Liver (tissue), 9 donors: ENCODE measurements around the gene R3HDML. TPM values are rescaled to one million over a fixed set of nuclear protein-coding genes. Genes with fewer than 3 reads are reported as not detected.

Source experiments
- DNase-seq: peaks from one replicate; pipeline ENCODE4 v3.0.0-alpha.2; 2017; ENCODE audit warnings: low spot score
- H3K27ac ChIP-seq, 2 donors: one replicate each; pipeline ENCODE4 v1.7.0; 2013; ENCODE audit warnings: inconsistent platforms in 2 of 2, low read length in 2 of 2, control low read depth in 1 of 2, low read depth in 1 of 2, mild to moderate bottlenecking in 1 of 2
- H3K27me3 ChIP-seq, 4 donors: one replicate each; pipeline versions ENCODE4 v1.6.1 to v1.7.0; 2013; ENCODE audit warnings: low read length in 3 of 4, inconsistent platforms in 1 of 4, mild to moderate bottlenecking in 1 of 4, moderate library complexity in 1 of 4; ENCODE audit not compliant: control insufficient read depth in 4 of 4, insufficient read depth in 4 of 4
- H3K36me3 ChIP-seq, 4 donors: one replicate each; pipeline versions ENCODE4 v1.6.1 to v1.7.0; 2013; ENCODE audit warnings: low read length in 3 of 4, mild to moderate bottlenecking in 3 of 4, low read depth in 1 of 4, moderate library complexity in 1 of 4; ENCODE audit not compliant: control insufficient read depth in 4 of 4, insufficient read depth in 3 of 4
- H3K4me1 ChIP-seq, 4 donors: one replicate each; pipeline versions ENCODE4 v1.6.1 to v1.7.0; 2013; ENCODE audit warnings: low read length in 3 of 4, mild to moderate bottlenecking in 3 of 4, moderate library complexity in 1 of 4; ENCODE audit not compliant: control insufficient read depth in 4 of 4, insufficient read depth in 4 of 4
- H3K4me3 ChIP-seq, 3 donors: one replicate each; pipeline versions ENCODE4 v1.6.1 to v1.7.0; 2013; ENCODE audit warnings: low read length in 3 of 3, control low read depth in 1 of 3, low read depth in 1 of 3, mild to moderate bottlenecking in 1 of 3
- H3K9ac ChIP-seq, 2 donors: one replicate each; pipeline ENCODE4 v1.7.0; 2013; ENCODE audit warnings: low read length in 2 of 2, mild to moderate bottlenecking in 2 of 2, moderate library complexity in 2 of 2, control low read depth in 1 of 2, low read depth in 1 of 2
- H3K9me3 ChIP-seq, 4 donors: one replicate each; pipeline versions ENCODE4 v1.6.1 to v1.7.0; 2013; ENCODE audit warnings: low read length in 3 of 4; ENCODE audit not compliant: control insufficient read depth in 4 of 4
- FOXA1 ChIP-seq: IDR thresholded peaks from 2 replicates; pipeline ENCODE4 v1.6.1; 2016; ENCODE audit warnings: antibody characterized with exemption
- GABPA ChIP-seq, 2 donors: IDR thresholded peaks in 1 of 2; conservative IDR thresholded peaks in 1 of 2; 2 replicates each; pipeline ENCODE4 v1.6.1; 2016; ENCODE audit warnings: antibody characterized with exemption in 2 of 2, mild to moderate bottlenecking in 1 of 2, moderate library complexity in 1 of 2
- HNF4A ChIP-seq, 2 donors: conservative IDR thresholded peaks; 2 replicates each; pipeline ENCODE4 v1.6.1; 2016; ENCODE audit warnings: antibody characterized with exemption in 2 of 2, mild to moderate bottlenecking in 2 of 2
- HNF4G ChIP-seq: IDR thresholded peaks from 2 replicates; pipeline ENCODE4 v1.6.1; 2016; ENCODE audit warnings: antibody characterized with exemption
- JUND ChIP-seq, 2 donors: IDR thresholded peaks; 2 replicates each; pipeline ENCODE4 v1.6.1; 2016; ENCODE audit warnings: antibody characterized with exemption in 2 of 2
- NR2F2 ChIP-seq: IDR thresholded peaks from 2 replicates; pipeline ENCODE4 v1.6.1; 2016; ENCODE audit warnings: antibody characterized with exemption
- SP1 ChIP-seq: IDR thresholded peaks from 2 replicates; pipeline ENCODE4 v1.6.1; 2018; ENCODE audit warnings: antibody characterized with exemption, mild to moderate bottlenecking
- TAF1 ChIP-seq: conservative IDR thresholded peaks from 2 replicates; pipeline ENCODE4 v1.6.1; 2016; ENCODE audit warnings: antibody characterized with exemption, mild to moderate bottlenecking
- YY1 ChIP-seq: IDR thresholded peaks from 2 replicates; pipeline ENCODE4 v1.6.1; 2016; ENCODE audit warnings: antibody characterized with exemption, mild to moderate bottlenecking
- WGBS: extraction: QIAGEN DNeasy Blood & Tissue Kit; methylation state at CpG from one replicate; pipeline ENCODE4 v1.1.7; 2013; 5-methylcytosine and 5-hydroxymethylcytosine counted together
- polyA plus RNA-seq, 2 donors: library from polyadenylated mRNA; stranded (reverse) in 1 of 2; unstranded in 1 of 2; fragments of 200-250 nt in 1 of 2; fragments of >200 nt in 1 of 2; fragmentation: Nextera tagmentation in 1 of 2; extraction: Ambion mirVana in 1 of 2; gene quantifications; one replicate each; pipeline versions ENCODE4 v1.2.1 to v1.2.3, GENCODE V29; 2013 to 2015
- total RNA-seq, 2 donors: library from RNA; depleted of rRNA; stranded (reverse); fragments of >200 nt; gene quantifications; one replicate each; pipeline ENCODE4 v1.2.3, GENCODE V29; 2014
- TF ChIP-seq, protein P1 (sequence below): IDR thresholded peaks from 2 replicates; pipeline ENCODE4 v1.6.1; 2016; ENCODE audit warnings: antibody characterized with exemption
- TF ChIP-seq, protein P2 (sequence below): IDR thresholded peaks from 2 replicates; pipeline ENCODE4 v1.6.1; 2016; ENCODE audit warnings: antibody characterized with exemption
- TF ChIP-seq, protein P3 (sequence below): fragments of 150-350 bp; IDR thresholded peaks from 2 replicates; pipeline ENCODE4 v1.5.1; 2017; ENCODE audit warnings: improper control_type of control experiment, low read depth, low read length; ENCODE audit not compliant: missing input control
- TF ChIP-seq, protein P4 (sequence below): IDR thresholded peaks from 2 replicates; pipeline ENCODE4 v1.6.1; 2016; ENCODE audit warnings: antibody characterized with exemption
- donor health status: healthy.
- donor health status: healthy.
- donor health status: healthy.
- donor health status: healthy.
- donor health status: healthy.

Gene R3HDML, protein sequence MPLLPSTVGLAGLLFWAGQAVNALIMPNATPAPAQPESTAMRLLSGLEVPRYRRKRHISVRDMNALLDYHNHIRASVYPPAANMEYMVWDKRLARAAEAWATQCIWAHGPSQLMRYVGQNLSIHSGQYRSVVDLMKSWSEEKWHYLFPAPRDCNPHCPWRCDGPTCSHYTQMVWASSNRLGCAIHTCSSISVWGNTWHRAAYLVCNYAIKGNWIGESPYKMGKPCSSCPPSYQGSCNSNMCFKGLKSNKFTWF
- not detected for total RNA-seq
- not detected for polyA plus RNA-seq

DNA sequence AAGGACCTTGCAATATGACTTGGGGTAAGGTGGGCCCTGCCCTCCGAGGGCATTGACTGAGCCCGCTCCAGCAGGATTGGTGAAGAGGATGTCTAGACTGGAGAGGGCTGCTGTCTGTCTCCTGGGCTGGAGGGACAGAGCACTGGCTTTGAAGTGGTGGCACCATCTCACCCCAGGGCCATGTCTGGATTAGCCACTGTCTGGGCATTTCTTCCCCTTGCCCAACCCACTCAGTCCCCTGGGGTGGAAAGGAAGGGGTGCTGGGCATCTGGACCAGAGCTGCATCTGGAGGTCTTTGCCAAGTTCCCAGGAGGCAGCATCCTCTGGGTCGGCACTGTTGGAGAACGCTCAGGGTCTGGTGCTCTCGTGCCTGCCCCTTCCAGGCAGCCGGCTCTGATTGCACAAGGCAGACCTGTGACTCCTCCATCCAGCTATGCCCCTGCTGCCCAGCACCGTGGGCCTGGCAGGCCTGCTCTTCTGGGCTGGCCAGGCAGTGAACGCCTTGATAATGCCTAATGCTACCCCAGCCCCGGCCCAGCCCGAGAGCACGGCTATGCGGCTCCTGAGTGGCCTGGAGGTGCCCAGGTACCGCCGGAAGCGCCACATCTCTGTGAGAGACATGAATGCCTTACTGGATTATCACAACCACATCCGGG, at the start of gene R3HDML:
R3HDML (plus strand) TSS at position 319 of the 656 bp plus-strand sequence; CDS start at position 434, 115 bp downstream.
- Histone ChIP-seq H3K36me3 (no peaks in the 10 kb centered on the region), H3K4me1 (no peaks in the 10 kb centered on the region), H3K27me3 (peaks cover 0 to 6% (median 0%) of the 10 kb centered on the region in 4 donors), H3K27ac (no peak within 1 kb of the TSS), H3K4me3 (no peak within 1 kb of the TSS), H3K9me3 (no peaks in the 10 kb centered on the region), H3K9ac (no peak within 1 kb of the TSS)
- no peak for DNase-seq
- 84% methylated on average over 16 of the region's 16 CpGs for WGBS
- no peak for TF ChIP-seq FOXA1
- TF ChIP-seq TAF1: no peak
- no peak for TF ChIP-seq GABPA (IDR thresholded peaks at IDR 0.05 in 1 of 2, conservative IDR thresholded peaks at IDR 0.05 in 1 of 2)
- TF ChIP-seq NR2F2: no peak

DNA sequence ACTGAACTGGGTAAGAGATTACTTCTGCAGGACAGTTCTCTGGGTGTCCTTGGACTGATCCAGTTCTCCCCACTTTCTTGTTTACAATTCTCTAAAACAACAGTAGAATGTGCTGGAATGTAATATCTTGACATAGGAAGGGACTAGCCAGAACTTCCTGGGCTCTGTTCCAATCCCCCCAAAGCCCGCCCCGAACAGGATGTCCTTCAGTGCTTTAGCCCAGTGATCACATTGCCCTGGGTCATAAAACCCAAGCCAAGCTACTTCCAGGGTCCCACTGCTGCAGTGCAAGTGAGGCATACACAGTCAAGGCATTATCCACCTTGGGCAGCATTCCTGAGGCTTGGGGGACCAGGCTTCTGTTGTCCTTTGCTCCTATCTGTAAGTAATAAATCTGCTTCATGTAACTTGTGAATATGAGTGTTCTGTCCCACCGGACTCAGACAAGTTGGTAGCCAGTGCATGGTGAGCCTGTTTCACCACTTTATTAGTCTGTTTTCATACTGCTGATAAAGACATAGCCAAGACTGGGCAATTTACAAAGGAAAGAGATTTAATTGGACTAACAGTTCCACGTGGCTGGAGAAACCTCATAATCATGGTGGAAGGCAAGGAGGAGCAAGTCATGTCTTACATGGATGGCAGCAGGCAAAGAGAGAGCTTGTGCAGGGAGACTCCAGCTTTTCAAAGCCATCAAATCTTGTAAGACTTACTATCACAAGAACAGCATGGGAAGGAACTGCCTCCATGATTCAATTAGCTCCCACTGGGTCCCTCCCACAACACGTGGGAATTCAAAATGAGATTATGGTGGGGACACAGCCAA, 49.4 kb upstream of the R3HDML start:
- Histone ChIP-seq H3K27ac (no peak overlapping the region), H3K9ac (no peak overlapping the region), H3K4me1 (no peaks in the 10 kb centered on the region), H3K36me3 (no peaks in the 10 kb centered on the region), H3K9me3 (no peaks in the 10 kb centered on the region), H3K4me3 (no peak overlapping the region), H3K27me3 (no peaks in the 10 kb centered on the region)
- DNase-seq: no peak
- 72% methylated on average over 5 of the region's 5 CpGs for WGBS
- TF ChIP-seq JUND (IDR thresholded peaks at IDR 0.05) (no peak), HNF4G (no peak), SP1 (no peak), TAF1 (no peak), NR2F2 (no peak), YY1 (no peak), HNF4A (conservative IDR thresholded peaks at IDR 0.05) (no peak), GABPA (IDR thresholded peaks at IDR 0.05 in 1 of 2, conservative IDR thresholded peaks at IDR 0.05 in 1 of 2) (no peak)
- TF ChIP-seq, protein P1, sequence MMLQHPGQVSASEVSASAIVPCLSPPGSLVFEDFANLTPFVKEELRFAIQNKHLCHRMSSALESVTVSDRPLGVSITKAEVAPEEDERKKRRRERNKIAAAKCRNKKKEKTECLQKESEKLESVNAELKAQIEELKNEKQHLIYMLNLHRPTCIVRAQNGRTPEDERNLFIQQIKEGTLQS: no peak
- TF ChIP-seq, protein P2, sequence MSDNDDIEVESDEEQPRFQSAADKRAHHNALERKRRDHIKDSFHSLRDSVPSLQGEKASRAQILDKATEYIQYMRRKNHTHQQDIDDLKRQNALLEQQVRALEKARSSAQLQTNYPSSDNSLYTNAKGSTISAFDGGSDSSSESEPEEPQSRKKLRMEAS: no peak
- TF ChIP-seq, protein P3, sequence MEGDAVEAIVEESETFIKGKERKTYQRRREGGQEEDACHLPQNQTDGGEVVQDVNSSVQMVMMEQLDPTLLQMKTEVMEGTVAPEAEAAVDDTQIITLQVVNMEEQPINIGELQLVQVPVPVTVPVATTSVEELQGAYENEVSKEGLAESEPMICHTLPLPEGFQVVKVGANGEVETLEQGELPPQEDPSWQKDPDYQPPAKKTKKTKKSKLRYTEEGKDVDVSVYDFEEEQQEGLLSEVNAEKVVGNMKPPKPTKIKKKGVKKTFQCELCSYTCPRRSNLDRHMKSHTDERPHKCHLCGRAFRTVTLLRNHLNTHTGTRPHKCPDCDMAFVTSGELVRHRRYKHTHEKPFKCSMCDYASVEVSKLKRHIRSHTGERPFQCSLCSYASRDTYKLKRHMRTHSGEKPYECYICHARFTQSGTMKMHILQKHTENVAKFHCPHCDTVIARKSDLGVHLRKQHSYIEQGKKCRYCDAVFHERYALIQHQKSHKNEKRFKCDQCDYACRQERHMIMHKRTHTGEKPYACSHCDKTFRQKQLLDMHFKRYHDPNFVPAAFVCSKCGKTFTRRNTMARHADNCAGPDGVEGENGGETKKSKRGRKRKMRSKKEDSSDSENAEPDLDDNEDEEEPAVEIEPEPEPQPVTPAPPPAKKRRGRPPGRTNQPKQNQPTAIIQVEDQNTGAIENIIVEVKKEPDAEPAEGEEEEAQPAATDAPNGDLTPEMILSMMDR: no peak
- TF ChIP-seq, protein P4, sequence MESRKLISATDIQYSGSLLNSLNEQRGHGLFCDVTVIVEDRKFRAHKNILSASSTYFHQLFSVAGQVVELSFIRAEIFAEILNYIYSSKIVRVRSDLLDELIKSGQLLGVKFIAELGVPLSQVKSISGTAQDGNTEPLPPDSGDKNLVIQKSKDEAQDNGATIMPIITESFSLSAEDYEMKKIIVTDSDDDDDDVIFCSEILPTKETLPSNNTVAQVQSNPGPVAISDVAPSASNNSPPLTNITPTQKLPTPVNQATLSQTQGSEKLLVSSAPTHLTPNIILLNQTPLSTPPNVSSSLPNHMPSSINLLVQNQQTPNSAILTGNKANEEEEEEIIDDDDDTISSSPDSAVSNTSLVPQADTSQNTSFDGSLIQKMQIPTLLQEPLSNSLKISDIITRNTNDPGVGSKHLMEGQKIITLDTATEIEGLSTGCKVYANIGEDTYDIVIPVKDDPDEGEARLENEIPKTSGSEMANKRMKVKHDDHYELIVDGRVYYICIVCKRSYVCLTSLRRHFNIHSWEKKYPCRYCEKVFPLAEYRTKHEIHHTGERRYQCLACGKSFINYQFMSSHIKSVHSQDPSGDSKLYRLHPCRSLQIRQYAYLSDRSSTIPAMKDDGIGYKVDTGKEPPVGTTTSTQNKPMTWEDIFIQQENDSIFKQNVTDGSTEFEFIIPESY: no peak
